NCI-H187 treated with DMSO at 0.1 percent for 48 hours (cell line): Measurements from ENCODE around the gene LSM3.

Source experiments
- DNase-seq: peaks from one replicate; lab custom pipeline; 2025; lab: John Stamatoyannopoulos, UW

LSM3 gene

DNA sequence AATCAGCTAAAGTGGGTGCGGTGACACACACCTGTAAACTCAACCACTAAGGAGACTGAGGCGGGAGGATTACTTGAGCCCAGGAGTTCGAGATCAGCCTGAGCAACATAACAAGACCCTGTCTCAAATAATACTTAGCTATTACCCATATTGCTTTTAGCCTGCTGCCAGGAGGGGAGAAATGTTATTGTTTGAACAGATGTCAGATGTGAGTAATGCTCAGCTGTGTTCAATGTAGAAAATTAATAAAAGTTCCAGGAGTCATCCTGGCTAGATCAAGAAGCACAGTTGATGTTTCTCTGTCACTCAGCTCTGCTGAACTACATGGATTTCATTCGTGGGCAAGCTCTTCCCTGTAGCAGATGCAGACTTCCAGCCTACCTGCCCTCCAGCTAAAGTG lies 22.2 kb downstream of the LSM3 start:
- no peak for DNase-seq

DNA sequence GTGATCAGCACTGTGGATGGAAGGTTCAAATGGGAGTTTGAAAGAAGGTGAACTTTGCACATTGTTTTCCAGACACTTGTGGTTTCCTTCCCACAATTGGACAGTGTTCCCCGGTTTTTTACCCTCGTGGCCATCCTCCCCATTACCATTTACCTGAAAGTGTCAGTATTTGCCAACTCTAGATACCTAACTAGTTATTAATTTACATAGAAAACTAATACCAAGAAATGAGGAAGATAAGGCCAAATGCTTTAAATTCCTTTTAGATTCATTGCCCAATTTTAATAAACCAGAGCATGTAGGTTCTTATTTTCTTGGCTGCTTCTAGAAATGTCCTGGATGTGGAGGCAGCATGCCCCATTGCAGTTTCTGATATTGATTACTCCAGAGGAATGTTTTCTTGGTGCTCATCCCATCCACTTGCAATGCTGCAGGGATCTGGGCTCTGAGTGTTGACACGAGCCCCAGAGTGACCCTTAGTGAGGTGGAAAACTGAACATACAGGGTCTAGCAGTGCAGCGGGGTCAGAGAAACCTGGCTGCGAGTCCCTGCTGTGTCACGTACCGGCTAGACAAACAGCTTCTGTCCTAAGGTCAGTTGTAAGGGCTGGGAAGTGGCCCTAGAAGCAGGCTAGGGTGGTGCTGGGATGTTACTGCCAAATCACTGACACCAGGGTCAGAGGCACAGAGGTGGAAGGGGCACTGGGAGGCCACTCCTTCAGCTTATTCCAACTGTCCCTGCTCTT lies 23.5 kb downstream of the LSM3 start:
- DNase-seq: no peak

DNA sequence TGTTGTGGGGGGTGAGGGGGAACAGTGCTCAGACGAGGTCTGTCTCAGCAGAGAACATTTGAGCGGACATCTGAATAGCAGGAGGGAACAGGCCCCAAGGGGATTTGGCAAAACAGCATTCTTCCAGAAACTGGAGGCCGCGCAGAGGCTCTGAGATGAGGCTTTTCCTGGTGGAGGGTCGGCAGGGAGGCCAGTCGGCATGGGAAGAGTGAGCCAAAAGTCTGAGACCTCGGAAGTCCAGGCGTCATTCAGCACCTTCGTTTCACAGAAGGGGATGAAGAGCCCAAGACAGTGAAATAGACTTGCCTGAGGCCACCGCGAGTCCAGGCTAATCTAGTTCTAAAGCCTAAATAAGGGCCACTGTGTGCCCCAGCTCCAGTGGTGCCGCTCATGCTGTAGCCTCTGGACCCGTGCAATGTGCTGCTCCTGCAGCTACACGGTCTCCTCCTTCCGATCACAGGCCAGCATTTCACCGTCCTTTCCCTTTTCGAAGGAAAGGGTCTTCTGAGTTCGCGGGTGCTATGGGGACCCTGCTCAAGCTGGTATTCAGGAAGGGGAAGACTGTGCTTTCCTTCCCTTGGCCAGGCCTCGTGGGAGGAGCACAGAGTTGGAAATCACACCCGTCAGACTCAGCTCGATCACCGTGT lies 24.4 kb downstream of the LSM3 start:
- no peak for DNase-seq

DNA sequence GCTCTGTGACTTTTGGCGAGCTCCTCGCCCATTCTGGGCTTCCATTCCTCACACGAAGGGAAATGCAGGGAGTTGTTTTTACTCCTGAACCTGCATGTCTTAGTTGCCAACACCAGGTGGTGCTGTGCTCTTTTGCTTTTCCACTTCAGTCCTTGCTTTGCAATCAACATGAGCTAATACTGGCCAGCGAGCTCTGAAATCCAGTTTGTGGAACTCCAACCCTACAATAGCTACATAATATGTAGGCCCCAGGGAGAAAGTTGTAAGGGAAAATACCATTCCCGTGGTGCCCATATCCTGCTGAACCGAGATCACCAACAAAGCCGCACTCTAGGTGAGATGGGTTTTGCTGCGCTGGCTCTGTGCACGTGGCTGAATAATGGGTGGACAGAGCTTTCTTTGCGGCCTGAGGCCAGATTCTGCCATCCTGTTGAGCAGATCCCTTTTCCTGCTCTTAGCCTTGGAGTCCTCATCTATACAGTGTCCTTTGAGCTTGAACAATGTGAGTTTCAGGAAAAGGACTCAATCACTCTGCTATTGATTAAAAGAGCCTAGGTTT lies 25.0 kb downstream of the LSM3 start:
- DNase-seq: no peak

DNA sequence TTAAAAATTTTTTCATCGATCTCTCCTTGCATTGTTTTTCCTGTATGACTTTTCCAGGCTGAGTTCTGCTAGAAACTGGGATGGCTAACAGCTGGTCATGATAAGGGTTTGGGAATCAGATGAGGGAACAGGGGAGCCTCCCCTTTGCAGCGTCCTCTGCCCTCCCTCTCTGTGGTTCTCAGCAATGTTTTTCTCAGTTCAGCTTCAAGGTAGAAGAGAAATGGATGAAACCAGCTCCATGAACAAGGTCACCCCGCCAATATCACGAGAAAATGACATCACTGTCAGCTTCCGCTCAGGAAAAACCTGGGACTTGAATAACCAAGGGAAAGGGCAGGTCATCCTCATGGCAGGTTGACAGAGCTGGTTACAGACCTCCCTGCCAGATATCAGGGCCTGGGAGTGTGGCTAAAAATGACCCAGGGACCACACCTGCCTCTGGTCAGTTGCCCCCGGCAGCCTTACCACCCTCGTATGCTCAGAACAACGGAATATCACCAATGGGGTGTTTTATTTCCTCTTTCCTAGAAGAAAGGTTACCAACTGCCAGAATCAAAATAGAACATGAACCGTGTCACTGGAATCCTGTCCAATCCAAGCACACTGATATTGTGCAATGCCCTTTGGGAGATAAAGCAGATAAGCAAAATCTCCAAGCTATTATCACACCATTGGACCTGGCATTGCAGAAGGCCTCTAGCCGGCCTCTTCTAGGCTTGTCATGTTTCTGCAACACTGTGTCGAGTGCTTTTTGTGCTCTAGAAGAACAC lies 26.1 kb downstream of the LSM3 start:
- DNase-seq: no peak

DNA sequence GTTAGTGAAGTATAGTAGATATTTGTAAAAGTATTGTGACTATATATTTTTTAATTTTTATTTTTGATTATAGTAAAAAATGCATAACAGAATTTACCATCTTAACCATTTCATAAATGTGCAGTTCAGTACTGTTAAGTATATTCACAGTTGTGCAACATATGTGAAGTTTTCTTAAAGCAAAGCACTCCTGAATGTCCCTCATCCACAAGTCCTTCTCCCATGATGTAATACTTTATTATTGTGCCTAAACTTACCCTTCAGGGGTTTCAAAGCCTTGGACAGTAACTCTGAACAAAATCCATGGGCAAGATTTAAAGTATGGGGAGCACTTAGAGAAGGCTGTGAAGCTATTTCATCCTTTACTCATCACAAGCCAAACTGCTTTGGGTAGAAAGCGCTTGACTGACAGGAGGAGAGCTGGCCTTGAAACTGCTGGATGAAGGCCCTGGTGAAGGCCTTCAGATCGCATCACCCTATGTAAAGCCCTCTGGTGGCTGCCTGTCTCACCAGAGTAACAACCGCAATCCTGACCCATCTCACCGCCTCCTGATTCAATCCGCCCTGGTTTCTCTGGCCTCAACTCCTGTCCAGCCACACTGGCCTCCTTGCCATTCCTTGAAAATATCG lies 28.0 kb downstream of the LSM3 start:
- DNase-seq: no peak

DNA sequence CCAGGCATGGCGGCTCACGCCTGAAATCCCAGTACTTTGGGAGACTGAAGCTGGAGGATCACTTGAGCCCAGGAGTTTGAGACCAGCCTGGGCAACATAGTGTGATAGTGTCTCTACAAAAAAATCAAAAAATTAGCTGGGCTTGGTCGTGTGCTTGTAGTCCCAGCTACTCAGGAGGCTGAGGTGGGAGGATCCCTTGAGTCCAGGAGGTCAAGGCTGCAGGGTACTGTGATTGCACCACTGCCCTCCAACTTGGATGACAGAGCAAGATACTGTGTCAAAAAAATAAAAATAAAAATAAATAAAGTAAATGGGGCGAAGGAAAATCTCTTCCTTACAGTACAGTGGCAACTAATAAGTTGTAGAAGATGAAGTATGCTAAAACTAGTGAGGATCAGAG lies 29.6 kb downstream of the LSM3 start:
- DNase-seq: no peak

DNA sequence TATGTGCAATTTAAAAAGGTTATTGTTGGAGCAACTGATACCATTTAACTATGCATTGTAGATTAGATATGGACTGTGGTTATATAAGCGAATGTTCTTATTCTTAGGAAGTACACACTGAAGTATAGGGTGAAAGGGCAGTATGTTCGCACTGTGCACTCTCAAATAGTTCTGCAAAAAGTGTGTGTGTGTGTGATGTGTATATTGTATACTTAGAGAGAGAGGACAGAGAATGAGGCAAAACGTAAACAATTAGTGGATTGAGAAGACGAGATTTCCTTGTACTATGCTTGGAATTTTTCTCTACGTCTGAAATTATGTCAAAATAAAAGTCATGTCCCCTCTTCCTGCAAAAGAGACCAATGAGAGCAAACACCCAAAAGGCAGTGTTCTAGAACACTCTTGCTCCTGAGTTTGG lies 30.4 kb downstream of the LSM3 start:
- no peak for DNase-seq

DNA sequence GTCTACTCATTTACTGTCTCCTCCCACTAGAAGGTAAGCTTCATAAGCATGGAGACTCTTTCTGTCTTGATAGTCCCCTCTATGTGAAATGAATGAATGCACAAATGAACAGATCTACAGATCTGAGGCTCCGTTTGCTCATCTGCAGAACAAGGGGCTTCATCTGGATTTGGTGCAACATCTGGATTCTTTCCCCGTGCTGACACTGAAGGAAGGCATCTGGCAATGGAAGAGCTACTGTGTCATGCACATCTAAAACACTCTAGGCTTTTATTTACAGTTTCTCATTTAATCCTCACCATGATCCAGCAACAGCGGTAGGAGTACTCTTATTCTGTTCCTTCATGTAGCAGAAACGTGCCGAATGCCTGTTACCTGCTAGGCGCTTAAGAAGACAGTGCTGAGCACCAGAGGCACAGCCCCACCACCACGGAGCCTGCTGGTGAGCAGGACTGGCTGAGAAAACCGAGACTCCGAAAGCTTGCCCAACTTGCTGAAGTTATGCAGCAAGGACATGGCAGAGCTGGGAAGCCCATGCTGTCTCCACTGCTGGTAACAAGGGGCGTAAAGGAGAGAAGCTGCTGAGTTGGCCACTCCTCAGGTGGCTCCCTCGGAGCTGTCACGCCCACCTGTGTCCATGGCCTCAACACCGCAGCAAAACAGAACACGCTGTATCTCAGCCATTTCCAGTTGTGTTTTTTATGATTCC lies 31.1 kb downstream of the LSM3 start:
- no peak for DNase-seq

DNA sequence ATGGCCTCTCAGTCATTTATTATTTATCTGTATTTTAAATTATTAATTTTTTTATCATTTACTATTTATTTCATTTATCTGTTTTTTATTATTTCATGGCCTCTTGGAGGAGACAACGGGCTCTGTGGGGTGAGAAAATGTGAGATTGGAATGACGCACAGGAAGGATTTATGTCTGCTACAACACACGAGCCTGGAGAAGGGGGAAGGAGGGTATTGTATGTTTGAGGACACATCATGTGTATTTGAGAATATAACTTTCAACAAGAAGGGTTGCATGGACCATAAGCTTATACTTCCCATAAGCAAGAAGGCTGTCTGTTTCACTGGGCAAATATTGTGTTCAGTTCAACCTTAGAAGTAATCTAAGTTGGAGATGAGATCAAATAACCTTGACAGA lies 31.7 kb downstream of the LSM3 start:
- DNase-seq: no peak

DNA sequence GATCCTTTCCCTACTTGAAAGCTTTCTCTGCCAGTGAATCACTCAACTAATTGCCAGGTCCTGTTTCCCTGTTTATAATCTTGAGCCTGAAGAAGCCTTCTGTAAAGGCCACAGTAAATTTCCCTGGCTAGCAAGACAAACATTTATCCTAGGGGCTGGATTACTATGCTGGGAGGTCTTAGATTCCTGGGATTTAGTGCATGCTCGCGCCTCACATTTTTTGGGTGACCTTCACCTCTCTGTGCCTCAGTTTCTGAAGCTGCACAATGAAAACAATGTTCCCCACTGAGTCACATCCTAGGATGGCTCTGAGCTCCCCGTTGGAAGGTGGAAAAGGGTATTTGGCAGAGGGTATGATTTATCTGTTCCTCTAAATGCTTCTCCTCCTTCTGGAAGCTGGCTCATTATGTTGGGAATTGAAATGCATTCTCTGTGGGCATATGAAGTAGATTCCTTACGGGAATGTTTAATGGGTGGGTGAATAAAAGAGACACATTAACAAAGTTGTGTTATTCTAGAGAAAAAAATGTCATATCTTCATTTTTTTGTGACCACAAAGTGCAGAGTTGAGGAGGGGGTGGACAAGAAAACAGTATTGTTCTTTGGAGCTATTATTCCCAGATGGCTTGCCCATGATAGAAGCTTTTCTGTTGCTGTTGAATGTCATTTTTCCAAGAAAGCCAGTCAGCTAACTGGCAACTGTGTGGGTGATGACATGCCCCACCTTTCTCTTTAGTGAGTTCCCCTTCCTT lies 32.4 kb downstream of the LSM3 start:
- DNase-seq: no peak

DNA sequence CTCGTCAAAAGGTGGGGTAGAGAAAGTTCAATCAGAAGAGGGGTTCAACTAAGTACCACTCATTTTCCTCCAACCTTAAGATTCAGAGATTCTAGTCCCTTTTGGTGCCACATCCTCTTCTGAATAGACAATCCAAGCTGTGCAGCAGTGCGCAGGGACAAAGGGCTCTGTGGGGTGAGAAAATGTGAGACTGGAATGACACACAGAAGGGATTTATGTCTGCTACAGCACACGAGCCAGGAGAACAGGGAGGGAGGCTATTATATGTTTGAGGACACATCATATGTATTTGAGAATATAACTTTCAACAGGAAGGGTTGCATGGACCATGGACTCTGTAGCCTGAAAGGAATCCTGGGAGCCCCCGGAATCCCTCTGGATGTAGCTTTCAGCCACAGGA lies 33.0 kb downstream of the LSM3 start:
- DNase-seq: no peak

DNA sequence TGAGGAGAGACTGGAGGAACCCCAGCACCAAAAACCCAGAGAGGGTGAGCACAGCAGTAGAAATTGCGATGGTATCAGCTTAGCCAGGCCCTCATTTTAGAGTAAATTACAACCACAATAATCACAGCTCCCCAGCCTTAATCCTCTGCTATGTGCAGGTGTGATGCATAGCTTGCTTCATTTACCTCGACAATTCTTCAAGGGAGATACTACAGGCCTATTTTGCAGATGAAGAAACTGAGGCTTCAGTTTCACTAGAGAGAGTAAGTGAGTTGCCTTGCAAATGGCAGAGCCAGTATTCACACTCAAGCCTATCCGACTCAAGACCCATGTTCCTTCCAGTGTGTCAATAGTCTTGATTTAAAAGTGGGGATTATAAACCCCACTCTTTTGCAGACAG lies 33.4 kb downstream of the LSM3 start:
- no peak for DNase-seq

DNA sequence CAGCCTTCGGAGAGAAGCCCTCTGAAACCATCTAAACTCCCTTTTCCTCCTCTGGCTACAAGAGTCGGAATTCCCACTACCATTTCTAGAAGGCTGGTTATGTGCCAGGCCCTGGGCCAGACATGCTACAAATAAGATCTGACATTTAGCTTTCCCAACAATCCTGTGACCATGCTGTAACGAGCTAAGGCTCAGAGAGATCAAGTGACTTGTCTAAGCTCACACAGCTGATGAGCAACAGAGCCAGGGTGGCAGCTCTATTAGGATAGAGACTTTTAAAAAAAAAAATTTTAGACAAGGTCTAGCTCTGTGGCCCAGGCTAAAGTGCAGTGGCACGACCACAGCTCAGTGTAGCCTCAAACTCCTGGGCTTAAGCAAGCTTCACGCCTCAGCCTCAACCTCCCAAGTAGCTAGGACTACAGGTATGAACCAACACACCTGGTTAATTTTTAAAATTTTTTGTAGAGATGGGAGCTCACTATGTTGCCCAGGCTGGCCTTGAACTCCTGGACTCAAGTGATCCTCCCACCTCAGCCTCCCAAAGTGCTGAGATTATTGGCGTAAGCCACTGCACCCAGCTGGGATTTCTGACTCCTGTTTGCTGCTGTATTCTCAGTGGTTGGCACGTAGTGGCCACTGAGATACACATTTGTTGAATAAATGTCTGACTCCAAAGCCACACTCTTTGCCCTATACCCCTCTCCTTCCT lies 34.6 kb downstream of the LSM3 start:
- no peak for DNase-seq

DNA sequence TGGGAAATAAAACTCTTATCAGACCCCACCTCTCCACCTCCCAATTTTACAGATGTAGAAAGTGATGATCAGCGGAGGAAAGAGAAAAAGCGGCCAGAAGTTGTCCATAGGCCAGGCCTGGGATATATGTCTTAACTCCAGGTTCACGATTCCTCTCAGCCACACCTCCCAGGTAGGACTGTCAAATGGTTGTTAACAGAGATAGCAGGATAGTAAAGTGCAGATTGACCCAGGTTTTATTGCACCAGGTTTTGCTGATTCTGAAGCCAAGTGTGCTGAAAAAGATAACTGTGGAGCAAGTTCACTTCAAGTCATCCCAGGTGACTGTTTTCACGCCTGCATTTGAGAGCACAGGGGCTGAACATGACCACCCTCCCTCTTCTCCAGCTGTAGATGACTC lies 36.1 kb downstream of the LSM3 start:
- DNase-seq: no peak

DNA sequence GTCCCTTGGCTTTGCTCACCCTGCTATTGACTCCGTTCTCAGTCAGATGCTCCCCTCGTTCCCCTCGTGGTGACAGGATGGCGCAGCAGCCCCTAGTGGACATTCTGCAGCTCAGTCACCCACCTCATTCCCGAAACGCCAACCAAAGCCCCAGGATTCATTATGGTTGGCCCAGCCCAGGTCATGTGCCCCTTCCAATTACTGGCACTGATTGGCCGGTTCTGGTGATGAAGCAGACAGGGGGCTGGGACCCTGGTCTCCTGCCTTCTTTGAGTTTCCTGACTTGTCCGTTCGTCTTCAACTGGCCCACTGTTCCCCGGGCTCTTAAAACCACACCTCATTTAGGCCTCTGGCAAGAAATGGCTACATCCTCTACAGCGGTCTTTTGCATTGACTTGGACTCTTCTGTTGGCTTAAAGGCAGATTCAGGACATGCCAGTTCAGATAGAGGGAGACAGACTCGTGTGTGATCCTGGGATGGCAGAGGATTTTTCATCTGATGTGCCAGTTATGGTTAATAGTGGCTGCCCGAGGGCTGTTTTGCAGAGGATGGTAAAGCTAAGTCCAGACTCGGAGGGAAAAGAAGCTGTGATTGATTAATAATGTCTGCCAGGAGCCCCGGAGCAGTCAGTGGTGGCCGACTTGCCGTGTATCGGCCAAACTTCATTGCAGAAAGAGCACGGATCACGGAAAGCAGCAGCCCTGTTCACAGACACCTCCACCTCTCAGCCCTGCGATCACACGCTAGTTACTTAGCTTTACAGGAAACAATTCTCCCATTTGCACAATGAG lies 37.8 kb downstream of the LSM3 start:
- no peak for DNase-seq

DNA sequence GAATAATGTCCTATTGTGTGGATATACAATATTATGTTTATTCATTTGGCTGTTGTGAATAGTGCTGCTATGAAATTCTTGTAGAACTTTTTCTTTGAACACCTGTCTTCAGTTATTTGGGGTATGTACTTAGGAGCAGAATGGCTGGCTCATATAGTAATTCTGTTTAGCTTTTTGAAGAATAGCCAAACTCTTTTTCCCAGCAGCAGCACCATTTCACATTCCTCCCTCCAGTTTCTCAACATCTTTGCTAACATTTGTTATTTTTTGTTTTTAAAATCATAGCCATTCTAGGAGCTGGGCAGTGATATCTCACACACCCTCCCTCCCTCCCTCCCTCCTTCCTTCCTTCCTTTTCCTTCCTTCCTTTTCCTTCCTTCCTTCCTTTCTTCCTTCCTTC lies 39.7 kb downstream of the LSM3 start:
- no peak for DNase-seq

DNA sequence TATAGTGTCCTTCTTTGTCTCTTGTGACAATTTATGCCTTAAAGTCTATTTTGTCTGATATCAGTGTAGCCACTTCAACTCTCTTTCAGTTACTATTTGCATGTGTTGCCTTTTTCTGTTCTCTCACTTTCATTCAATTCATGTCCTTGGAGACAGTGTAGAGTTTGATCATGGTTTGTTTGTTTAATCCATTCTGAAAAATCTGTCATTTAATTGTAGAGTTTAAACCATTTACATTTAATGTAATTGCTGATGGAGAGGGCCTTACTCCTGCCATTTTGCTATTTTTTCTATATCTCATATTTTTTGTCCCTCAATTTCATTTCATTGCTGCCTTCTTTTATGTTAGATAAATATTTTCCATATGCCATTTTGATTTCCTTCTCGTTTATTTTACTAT lies 42.3 kb downstream of the LSM3 start:
- DNase-seq: no peak

DNA sequence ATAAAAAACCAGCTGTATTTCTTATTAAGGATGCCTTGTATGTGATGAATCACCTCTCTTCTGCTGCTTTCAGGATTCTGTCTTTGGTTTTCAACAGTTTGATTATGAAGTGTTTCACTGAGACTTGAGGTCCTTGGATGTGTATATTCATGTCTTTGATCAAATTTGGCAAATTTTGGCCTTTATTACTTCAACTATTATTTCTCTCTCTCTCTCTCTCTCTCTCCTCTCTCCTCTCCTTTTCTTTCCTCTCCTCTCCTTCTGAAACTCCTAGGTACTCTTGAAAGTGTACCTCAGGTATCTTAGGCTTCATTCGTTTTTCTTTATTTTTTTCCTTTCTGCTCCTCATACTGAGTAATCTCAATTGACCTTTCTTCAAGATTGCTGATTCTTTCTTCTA lies 43.3 kb downstream of the LSM3 start:
- DNase-seq: no peak

DNA sequence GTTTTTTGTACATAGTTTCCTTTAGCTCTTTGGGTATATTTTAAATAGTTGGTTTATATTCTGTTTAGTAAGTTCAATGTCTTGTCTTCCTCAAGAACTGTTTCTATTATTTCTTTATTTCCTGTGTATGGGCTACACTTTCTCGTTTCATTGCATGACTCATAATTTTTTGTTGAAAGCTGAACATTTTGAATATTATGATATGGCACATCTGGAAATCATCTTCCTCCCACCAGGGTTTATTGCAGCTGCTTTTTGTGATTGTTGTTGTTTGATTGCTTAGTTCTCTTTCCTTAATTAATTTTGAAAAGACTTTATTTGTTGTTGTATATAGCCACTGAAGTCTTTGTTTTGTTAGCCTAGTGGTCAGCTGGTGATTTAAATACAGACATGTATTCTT lies 43.8 kb downstream of the LSM3 start:
- DNase-seq: no peak
